Type B pancreatic cell (in vitro differentiated cells): ENCODE results near the gene KIAA0930. TPM values are rescaled to one million over a fixed set of nuclear protein-coding genes. Genes with fewer than 3 reads are reported as not detected.

Experiments used
- DNase-seq: peaks from one replicate; pipeline ENCODE4 v3.0.0; 2021; ENCODE audit warnings: mixed read lengths; ENCODE audit not compliant: unreplicated experiment; ENCODE audit errors: extremely low spot score
- H3K27ac Mint-ChIP-seq: 2 replicates; pipeline ENCODE4 v1.8.0; 2021; ENCODE audit warnings: mild to moderate bottlenecking, mixed read lengths
- H3K27me3 Mint-ChIP-seq: 2 replicates; pipeline ENCODE4 v1.8.0; 2021; ENCODE audit warnings: mixed read lengths
- H3K36me3 Mint-ChIP-seq: 2 replicates; pipeline ENCODE4 v1.8.0; 2021; ENCODE audit warnings: mixed read lengths
- H3K4me1 Mint-ChIP-seq: one replicate; pipeline ENCODE4 v1.8.0; 2021; ENCODE audit warnings: mixed read lengths; ENCODE audit not compliant: unreplicated experiment
- H3K4me3 Mint-ChIP-seq: 2 replicates; pipeline ENCODE4 v1.8.0; 2021; ENCODE audit warnings: mild to moderate bottlenecking, mixed read lengths
- H3K9me3 Mint-ChIP-seq: 2 replicates; pipeline ENCODE4 v1.8.0; 2021; ENCODE audit warnings: mixed read lengths
- CTCF ChIP-seq: fragments of 200-600 bp; sonication (generic); conservative IDR thresholded peaks from 2 replicates; pipeline ENCODE4 v1.5.0; 2021; ENCODE audit warnings: antibody characterized with exemption, mild to moderate bottlenecking
- total RNA-seq: library from RNA; stranded (reverse); gene quantifications from 2 replicates; pipeline ENCODE4 v1.2.1, GENCODE V29; 2021; ENCODE audit warnings: low replicate concordance

The KIAA0930 gene
- total RNA-seq, 1 donor from 2014 or later = 54.1 TPM

GRCh38 chr22:45208993-45209838 is 31.5 kb downstream of the KIAA0930 start:
- Mint-ChIP-seq H3K4me1 (peaks cover 29% of the 10 kb centered on the region), H3K27ac (no peak overlapping the region), H3K4me3 (no peak overlapping the region), H3K36me3 (peaks cover 8% of the 10 kb centered on the region), H3K9me3 (no peaks in the 10 kb centered on the region), H3K27me3 (no peaks in the 10 kb centered on the region)
- DNase-seq = no peak
- TF ChIP-seq CTCF = peak; percentile 87

- no peak for TF ChIP-seq CTCF
- Mint-ChIP-seq H3K4me1 (peaks cover 29% of the 10 kb centered on the region), H3K27ac (peak overlapping the region; percentile 82)
Measured at GRCh38 chr22:45208696-45208992, 32.0 kb downstream of the KIAA0930 start.

GRCh38 chr22:45207981-45208664 is 32.6 kb downstream of the KIAA0930 start:
- peaks cover 29% of the 10 kb centered on the region for H3K4me1 Mint-ChIP-seq
- H3K27ac Mint-ChIP-seq = peak overlapping the region; percentile 82
- TF ChIP-seq CTCF = no peak
- H3K9me3 Mint-ChIP-seq = no peaks in the 10 kb centered on the region
- peaks cover 8% of the 10 kb centered on the region for H3K36me3 Mint-ChIP-seq
- DNase-seq = no peak
- H3K27me3 Mint-ChIP-seq = no peaks in the 10 kb centered on the region
- H3K4me3 Mint-ChIP-seq = peak overlapping the region; percentile 60

More at GRCh38 chr22:45208696-45208992, 32.0 kb downstream of the KIAA0930 start:
- Mint-ChIP-seq H3K27me3 (no peaks in the 10 kb centered on the region), H3K4me3 (no peak overlapping the region), H3K9me3 (no peaks in the 10 kb centered on the region), H3K36me3 (peaks cover 8% of the 10 kb centered on the region)
- DNase-seq = no peak

GRCh38 chr22:45207533-45207932 is 33.2 kb downstream of the KIAA0930 start:
- H3K27me3 Mint-ChIP-seq = no peaks in the 10 kb centered on the region
- H3K9me3 Mint-ChIP-seq = no peaks in the 10 kb centered on the region
- H3K4me3 Mint-ChIP-seq = no peak overlapping the region
- H3K4me1 Mint-ChIP-seq = peaks cover 29% of the 10 kb centered on the region
- no peak for TF ChIP-seq CTCF
- no peak for DNase-seq
- no peak overlapping the region for H3K27ac Mint-ChIP-seq
- H3K36me3 Mint-ChIP-seq = peaks cover 8% of the 10 kb centered on the region

- Mint-ChIP-seq H3K27me3 (no peaks in the 10 kb centered on the region), H3K4me1 (peaks cover 31% of the 10 kb centered on the region), H3K4me3 (no peak overlapping the region), H3K9me3 (no peaks in the 10 kb centered on the region), H3K27ac (no peak overlapping the region), H3K36me3 (peaks cover 4% of the 10 kb centered on the region)
- no peak for TF ChIP-seq CTCF
- DNase-seq = no peak
Measured at GRCh38 chr22:45206233-45206632, 34.5 kb downstream of the KIAA0930 start.
